Kidney glomerular epithelial cell (primary cell): Measurements from ENCODE around the gene AXDND1.

ENCODE experiments used
- DNase-seq: peaks from one replicate; lab custom pipeline; 2025; lab: John Stamatoyannopoulos, UW

The AXDND1 gene

GRCh38 chr1:179583771-179584320 lies 218.1 kb downstream of the AXDND1 start:
- DNase-seq = peak; percentile 14

GRCh38 chr1:179586107-179586823 lies 220.5 kb downstream of the AXDND1 start:
- DNase-seq = peak; percentile 35

GRCh38 chr1:179587336-179587735 lies 221.6 kb downstream of the AXDND1 start:
- DNase-seq = no peak

- DNase-seq = no peak
These were observed 222.8 kb downstream of the AXDND1 start for GRCh38 chr1:179588425-179589024.

- DNase-seq = peak; percentile 84
These were observed 223.7 kb downstream of the AXDND1 start for GRCh38 chr1:179589509-179589908.

GRCh38 chr1:179590671-179591070 lies 224.9 kb downstream of the AXDND1 start:
- DNase-seq = no peak

- DNase-seq = no peak
These were observed 225.5 kb downstream of the AXDND1 start for GRCh38 chr1:179591253-179591591.

- no peak for DNase-seq
These were observed 226.1 kb downstream of the AXDND1 start, which contains the start of gene TDRD5 for GRCh38 chr1:179591592-179592580. TSS of gene TDRD5 (plus strand) at chr1:179591832. CDS start at chr1:179592616, 784 bp downstream.

- no peak for DNase-seq
These were observed 232.9 kb downstream of the AXDND1 start for GRCh38 chr1:179598631-179599030.

- DNase-seq = peak; percentile 7
These were observed 234.0 kb downstream of the AXDND1 start for GRCh38 chr1:179599623-179600249.

- no peak for DNase-seq
These were observed 235.3 kb downstream of the AXDND1 start for GRCh38 chr1:179601093-179601492.
